Measurements from ENCODE around the gene SDC1. TPM values are rescaled to one million over a fixed set of nuclear protein-coding genes. Genes with fewer than 3 reads are reported as not detected.

The SDC1 gene
- total and polyA plus RNA-seq, 2 of the 8 experiments (the other 6 are each of a cell fraction or from before 2014, with no cell fraction given) = 45.3 to 73.3 TPM

GRCh38 chr2:20182241-20182931 lies 42.5 kb downstream of the SDC1 start:
- H3K79me2 ChIP-seq (ENCODE audit: control insufficient read depth in 1 of 2, insufficient read depth in 2 of 2, low read length in 2 of 2) = no peaks in the 10 kb centered on the region
- ChIA-PET CTCF (ENCODE audit: partially characterized antibody) (interaction anchor here (0.8 to 17.4 kb wide), 7 partner anchors 9 to 85 kb away, joined by 3 to 163 read pairs (median 5); no protein-coding TSS in a partner anchor), POLR2A (ENCODE audit: partially characterized antibody) (interaction anchor here (1.4 kb wide), 1 partner anchor 38 kb away, joined by 4 read pairs; no protein-coding TSS in a partner anchor)
- no peak overlapping the region for H3K9ac ChIP-seq (replicated peaks in 1 of 4; ENCODE audit: extremely low read depth in 1 of 4, low read depth in 3 of 4, low read length in 3 of 4)
- peaks cover 0 to 20% (median 8%) of the 10 kb centered on the region in 4 experiments; a peak in 5 of 7 replicates for H3K4me1 ChIP-seq (replicated peaks in 1 of 4; ENCODE audit: control insufficient read depth in 3 of 4, insufficient read depth in 4 of 4, low read length in 3 of 4)
- no peak overlapping the region for H2BK5ac ChIP-seq (ENCODE audit: low read depth, low read length)
- no peak overlapping the region for H3K14ac ChIP-seq (ENCODE audit: insufficient read length)
- no peaks in the 10 kb centered on the region for H4K20me1 ChIP-seq (replicated peaks in 1 of 2; ENCODE audit: control insufficient read depth in 1 of 2, insufficient read depth in 2 of 2, low read length in 2 of 2)
- no peak overlapping the region for H2AFZ ChIP-seq (ENCODE audit: low read length)
- no peak overlapping the region for H3K4me3 ChIP-seq (ENCODE audit: extremely low read depth in 1 of 4, insufficient read depth in 2 of 4, low read depth in 3 of 4, low read length in 4 of 4)
- FAIRE-seq = no peak
- no peaks in the 10 kb centered on the region for H3K36me3 ChIP-seq (ENCODE audit: control insufficient read depth in 2 of 4, insufficient read depth in 4 of 4, low read length in 3 of 4)
- TF ChIP-seq CEBPB (IDR thresholded peaks at IDR 0.05; ENCODE audit: low read depth, low read length) = no peak
- no peak for TF ChIP-seq CTBP2 (IDR thresholded peaks at IDR 0.05; ENCODE audit: borderline replicate concordance, insufficient read depth, insufficient read length, low read length)
- no peak for TF ChIP-seq RFX5 (IDR thresholded peaks at IDR 0.05; ENCODE audit: borderline replicate concordance, low read depth, low read length)
- no peak for TF ChIP-seq SP2 (IDR thresholded peaks at IDR 0.05; ENCODE audit: low read length)
- no peak for TF ChIP-seq TAF1 (IDR thresholded peaks at IDR 0.05; ENCODE audit: low read depth, low read length)
- no peak for TF ChIP-seq PHF8 (conservative IDR thresholded peaks at IDR 0.05; ENCODE audit: low read depth, low read length)
- TF ChIP-seq SRF (IDR thresholded peaks at IDR 0.05; ENCODE audit: low read depth, low read length) = no peak
- H3K9me3 ChIP-seq (ENCODE audit: insufficient read depth in 2 of 2, low read depth in 1 of 2, low read length in 1 of 2) = no peaks in the 10 kb centered on the region
- no peak overlapping the region for H2BK12ac ChIP-seq (ENCODE audit: low read depth, low read length)
- H3K4ac ChIP-seq (replicated peaks; ENCODE audit: insufficient read length, low read depth, low read length) = no peak overlapping the region
- no peak overlapping the region for H3K4me2 ChIP-seq (ENCODE audit: insufficient read depth in 1 of 2, low read depth in 2 of 2, low read length in 2 of 2)
- no peak overlapping the region for H2AK5ac ChIP-seq (ENCODE audit: low read depth, low read length)
- no peak overlapping the region for H3K27ac ChIP-seq (ENCODE audit: low read depth, low read length)
- peak overlapping the region; percentile 53; the same call in 1 of the 2 replicates for H4K8ac ChIP-seq (ENCODE audit: extremely low read depth, insufficient read depth, low read length)
- no peak overlapping the region for H2BK15ac ChIP-seq (ENCODE audit: low read length)
- no peaks in the 10 kb centered on the region for H3K23me2 ChIP-seq (ENCODE audit: low read depth, low read length)
- no peak overlapping the region for H3K56ac ChIP-seq (replicated peaks; ENCODE audit: insufficient read length, low read depth, low read length)
- no peak overlapping the region for H3K23ac ChIP-seq (ENCODE audit: insufficient read length)
- H2BK20ac ChIP-seq (ENCODE audit: low read length) = no peak overlapping the region
- H3K27me3 ChIP-seq (replicated peaks in 1 of 4; ENCODE audit: control insufficient read depth in 3 of 4, extremely low read depth in 1 of 4, insufficient read depth in 3 of 4, low read length in 3 of 4) = no peaks in the 10 kb centered on the region; a peak in 1 of 7 replicates
- H2BK120ac ChIP-seq (replicated peaks; ENCODE audit: low read depth, low read length) = no peak overlapping the region
- no peak overlapping the region for H3K18ac ChIP-seq (ENCODE audit: extremely low read depth, low read length)
- no peak overlapping the region for H4K91ac ChIP-seq (replicated peaks; ENCODE audit: insufficient read length, low read length)
- H3K79me1 ChIP-seq (ENCODE audit: low read depth, low read length) = no peaks in the 10 kb centered on the region
- no peak for DNase-seq (ENCODE audit: low read depth in 1 of 2, low spot score in 2 of 2)
- WGBS, 2 experiments (ENCODE audit: extremely low coverage in 1 of 2, insufficient coverage in 1 of 2, insufficient read length in 1 of 2, insufficient replicate concordance in 2 of 2, low coverage in 1 of 2, low lambda C conversion rate in 2 of 2, missing lambda C conversion rate in 1 of 2) = 86% methylated on average over 15 of the region's 16 CpGs; no CpG with 5 or more reads in 1 of the 2 experiments
- H4K5ac ChIP-seq (ENCODE audit: insufficient read length, low read depth, low read length) = no peak overlapping the region
